Right lobe of liver (tissue), 4 donors: ENCODE results near the gene TTC12.

Source experiments
- POLR2A ChIP-seq: fragments of 450-650 bp; IDR thresholded peaks from one replicate; pipeline ENCODE4 v1.6.1; 2017; ENCODE audit warnings: antibody characterized with exemption, mild to moderate bottlenecking
- TF ChIP-seq, protein P1 (sequence below), 4 donors: fragments of 200-600 bp in 3 of 4; fragments of 450-650 bp in 1 of 4; IDR thresholded peaks; one replicate each; pipeline versions ENCODE4 v1.5.1 to v1.8.0; 2016 to 2022; ENCODE audit warnings: antibody characterized with exemption in 4 of 4, mild to moderate bottlenecking in 2 of 4
- donor health status: DM: no; HTN: no; CAD: no.
- donor health status: DM: no; HTN: no; CAD: no.
- donor health status: DM: no; HTN: yes; CAD: no.

DNA sequence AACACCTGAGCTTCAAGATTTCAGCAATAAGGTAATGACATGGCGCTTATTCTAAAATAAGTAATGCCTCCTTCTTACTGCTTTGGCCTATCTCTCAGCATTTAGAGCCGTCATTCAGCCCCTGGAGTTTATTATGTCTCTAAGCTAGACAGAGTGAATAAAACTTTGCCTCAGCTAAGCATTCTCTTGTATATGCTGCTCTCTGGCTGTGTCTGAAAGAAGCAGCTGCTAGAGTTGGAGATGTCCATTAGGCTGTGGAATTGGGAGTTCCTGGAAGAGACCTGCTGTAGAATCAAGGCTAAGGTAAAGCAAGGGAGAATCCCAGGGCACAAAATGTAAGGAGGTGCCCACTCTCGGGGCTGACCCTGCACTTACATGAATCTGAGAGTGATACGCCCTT, 35.5 kb upstream of the TTC12 start:
- no peak for TF ChIP-seq POLR2A
- TF ChIP-seq, protein P1, sequence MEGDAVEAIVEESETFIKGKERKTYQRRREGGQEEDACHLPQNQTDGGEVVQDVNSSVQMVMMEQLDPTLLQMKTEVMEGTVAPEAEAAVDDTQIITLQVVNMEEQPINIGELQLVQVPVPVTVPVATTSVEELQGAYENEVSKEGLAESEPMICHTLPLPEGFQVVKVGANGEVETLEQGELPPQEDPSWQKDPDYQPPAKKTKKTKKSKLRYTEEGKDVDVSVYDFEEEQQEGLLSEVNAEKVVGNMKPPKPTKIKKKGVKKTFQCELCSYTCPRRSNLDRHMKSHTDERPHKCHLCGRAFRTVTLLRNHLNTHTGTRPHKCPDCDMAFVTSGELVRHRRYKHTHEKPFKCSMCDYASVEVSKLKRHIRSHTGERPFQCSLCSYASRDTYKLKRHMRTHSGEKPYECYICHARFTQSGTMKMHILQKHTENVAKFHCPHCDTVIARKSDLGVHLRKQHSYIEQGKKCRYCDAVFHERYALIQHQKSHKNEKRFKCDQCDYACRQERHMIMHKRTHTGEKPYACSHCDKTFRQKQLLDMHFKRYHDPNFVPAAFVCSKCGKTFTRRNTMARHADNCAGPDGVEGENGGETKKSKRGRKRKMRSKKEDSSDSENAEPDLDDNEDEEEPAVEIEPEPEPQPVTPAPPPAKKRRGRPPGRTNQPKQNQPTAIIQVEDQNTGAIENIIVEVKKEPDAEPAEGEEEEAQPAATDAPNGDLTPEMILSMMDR (IDR thresholded peaks at IDR 0.05): no peak
